Measurements from ENCODE around the gene INO80E. TPM values are rescaled to one million over a fixed set of nuclear protein-coding genes. Genes with fewer than 3 reads are reported as not detected.

Gene INO80E
- total and polyA plus RNA-seq, 2 of the 8 experiments (the other 6 are each of a cell fraction or from before 2014, with no cell fraction given): 43.0 to 91.2 TPM

GRCh38 chr16:29986231-29986630 is 9.8 kb upstream of the INO80E start:
- H3K4me3 ChIP-seq (ENCODE audit: extremely low read depth in 1 of 4, insufficient read depth in 2 of 4, low read depth in 3 of 4, low read length in 4 of 4): no peak overlapping the region
- H3K4ac ChIP-seq (replicated peaks; ENCODE audit: insufficient read length, low read depth, low read length): no peak overlapping the region
- FAIRE-seq: no peak
- WGBS, 2 experiments (ENCODE audit: extremely low coverage in 1 of 2, insufficient coverage in 1 of 2, insufficient read length in 1 of 2, insufficient replicate concordance in 2 of 2, low coverage in 1 of 2, low lambda C conversion rate in 2 of 2, missing lambda C conversion rate in 1 of 2): 96% methylated on average over 17 of the region's 20 CpGs; no CpG with 5 or more reads in 1 of the 2 experiments
- no peak overlapping the region for H2BK120ac ChIP-seq (replicated peaks; ENCODE audit: low read depth, low read length)
- H3K18ac ChIP-seq (ENCODE audit: extremely low read depth, low read length): no peak overlapping the region
- peaks cover 12 to 69% (median 51%) of the 10 kb centered on the region in 4 experiments for H3K36me3 ChIP-seq (ENCODE audit: control insufficient read depth in 2 of 4, insufficient read depth in 4 of 4, low read length in 3 of 4)
- H3K27ac ChIP-seq (ENCODE audit: low read depth, low read length): no peak overlapping the region
- H4K20me1 ChIP-seq (replicated peaks in 1 of 2; ENCODE audit: control insufficient read depth in 1 of 2, insufficient read depth in 2 of 2, low read length in 2 of 2): no peaks in the 10 kb centered on the region
- no peaks in the 10 kb centered on the region for H3K79me2 ChIP-seq (ENCODE audit: control insufficient read depth in 1 of 2, insufficient read depth in 2 of 2, low read length in 2 of 2)
- no peaks in the 10 kb centered on the region for H3K9me3 ChIP-seq (ENCODE audit: insufficient read depth in 2 of 2, low read depth in 1 of 2, low read length in 1 of 2)
- H2BK15ac ChIP-seq (ENCODE audit: low read length): no peak overlapping the region
- no peak overlapping the region for H3K14ac ChIP-seq (ENCODE audit: insufficient read length)
- H4K5ac ChIP-seq (ENCODE audit: insufficient read length, low read depth, low read length): no peak overlapping the region
- no peak overlapping the region for H4K91ac ChIP-seq (replicated peaks; ENCODE audit: insufficient read length, low read length)
- no peak overlapping the region for H3K9ac ChIP-seq (replicated peaks in 1 of 4; ENCODE audit: extremely low read depth in 1 of 4, low read depth in 3 of 4, low read length in 3 of 4)
- no peak overlapping the region for H2BK5ac ChIP-seq (ENCODE audit: low read depth, low read length)
- H3K23me2 ChIP-seq (ENCODE audit: low read depth, low read length): no peaks in the 10 kb centered on the region
- no peaks in the 10 kb centered on the region for H3K27me3 ChIP-seq (replicated peaks in 1 of 4; ENCODE audit: control insufficient read depth in 3 of 4, extremely low read depth in 1 of 4, insufficient read depth in 3 of 4, low read length in 3 of 4)
- H3K79me1 ChIP-seq (ENCODE audit: low read depth, low read length): no peaks in the 10 kb centered on the region
- H3K56ac ChIP-seq (replicated peaks; ENCODE audit: insufficient read length, low read depth, low read length): no peak overlapping the region
- no peak overlapping the region for H4K8ac ChIP-seq (ENCODE audit: extremely low read depth, insufficient read depth, low read length)
- CTCF ChIA-PET (ENCODE audit: partially characterized antibody): interaction anchor here (1.2 to 1.8 kb wide), 3 partner anchors 15 to 45 kb away, joined by 3 to 7 read pairs (median 4); no protein-coding TSS in a partner anchor
- H2AFZ ChIP-seq (ENCODE audit: low read length): no peak overlapping the region
- H3K23ac ChIP-seq (ENCODE audit: insufficient read length): no peak overlapping the region
- no peak for TF ChIP-seq CTBP2 (IDR thresholded peaks at IDR 0.05; ENCODE audit: borderline replicate concordance, insufficient read depth, insufficient read length, low read length)
- no peak for TF ChIP-seq KDM1A (IDR thresholded peaks at IDR 0.05; ENCODE audit: borderline replicate concordance, low read length)
- no peak for TF ChIP-seq JUN (IDR thresholded peaks at IDR 0.05; ENCODE audit: low read depth, low read length)
- no peak for TF ChIP-seq RBBP5 (IDR thresholded peaks at IDR 0.05; ENCODE audit: borderline replicate concordance, low read depth, low read length)
- no peak for TF ChIP-seq NANOG (IDR thresholded peaks at IDR 0.05; ENCODE audit: insufficient read depth, low read depth, low read length, poor library complexity, severe bottlenecking)
- TF ChIP-seq SIRT6 (IDR thresholded peaks at IDR 0.05; ENCODE audit: low read length): no peak
- TF ChIP-seq BRCA1 (IDR thresholded peaks at IDR 0.05; ENCODE audit: low read depth, low read length): no peak
- TF ChIP-seq JUND (IDR thresholded peaks at IDR 0.05; ENCODE audit: low read length): no peak
- TF ChIP-seq TBP (IDR thresholded peaks at IDR 0.05; ENCODE audit: low read depth, low read length): no peak
- TF ChIP-seq, protein P1, sequence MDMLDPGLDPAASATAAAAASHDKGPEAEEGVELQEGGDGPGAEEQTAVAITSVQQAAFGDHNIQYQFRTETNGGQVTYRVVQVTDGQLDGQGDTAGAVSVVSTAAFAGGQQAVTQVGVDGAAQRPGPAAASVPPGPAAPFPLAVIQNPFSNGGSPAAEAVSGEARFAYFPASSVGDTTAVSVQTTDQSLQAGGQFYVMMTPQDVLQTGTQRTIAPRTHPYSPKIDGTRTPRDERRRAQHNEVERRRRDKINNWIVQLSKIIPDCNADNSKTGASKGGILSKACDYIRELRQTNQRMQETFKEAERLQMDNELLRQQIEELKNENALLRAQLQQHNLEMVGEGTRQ (IDR thresholded peaks at IDR 0.05; ENCODE audit: low read length): no peak
- TF ChIP-seq MAFK (IDR thresholded peaks at IDR 0.05; ENCODE audit: low read depth, low read length): no peak
- no peak for TF ChIP-seq CREB1 (IDR thresholded peaks at IDR 0.05)
- TF ChIP-seq BCL11A (IDR thresholded peaks at IDR 0.05; ENCODE audit: low read depth in 2 of 2, low read length in 2 of 2): no peak
- no peak overlapping the region for H2BK12ac ChIP-seq (ENCODE audit: low read depth, low read length)
- no peak for DNase-seq (ENCODE audit: low read depth in 1 of 2, low spot score in 2 of 2)
- no peak overlapping the region for H2AK5ac ChIP-seq (ENCODE audit: low read depth, low read length)
- POLR2A ChIA-PET (ENCODE audit: partially characterized antibody): interaction anchor here (0.9 to 2.7 kb wide), 3 partner anchors 13 to 80 kb away, joined by 3 to 14 read pairs (median 6); partner anchors contain the start of gene TAOK2
- no peaks in the 10 kb centered on the region for H3K4me1 ChIP-seq (replicated peaks in 1 of 4; ENCODE audit: control insufficient read depth in 3 of 4, insufficient read depth in 4 of 4, low read length in 3 of 4)
- no peak overlapping the region for H2BK20ac ChIP-seq (ENCODE audit: low read length)
- H3K4me2 ChIP-seq (ENCODE audit: insufficient read depth in 1 of 2, low read depth in 2 of 2, low read length in 2 of 2): no peak overlapping the region
